A204.1 (cell line): ENCODE results near the gene ZNF275.
"Not testable (repeated sequence)": the region's sequence is repeated elsewhere in the genome, so short reads cannot be mapped to it uniquely, and the experiment has no call there.

Experiments
- FAIRE-seq: peaks from 2 replicates; lab custom pipeline; 2012; peaks lifted over from hg19 to GRCh38; lab: Jason Lieb, UNC

The ZNF275 gene

DNA sequence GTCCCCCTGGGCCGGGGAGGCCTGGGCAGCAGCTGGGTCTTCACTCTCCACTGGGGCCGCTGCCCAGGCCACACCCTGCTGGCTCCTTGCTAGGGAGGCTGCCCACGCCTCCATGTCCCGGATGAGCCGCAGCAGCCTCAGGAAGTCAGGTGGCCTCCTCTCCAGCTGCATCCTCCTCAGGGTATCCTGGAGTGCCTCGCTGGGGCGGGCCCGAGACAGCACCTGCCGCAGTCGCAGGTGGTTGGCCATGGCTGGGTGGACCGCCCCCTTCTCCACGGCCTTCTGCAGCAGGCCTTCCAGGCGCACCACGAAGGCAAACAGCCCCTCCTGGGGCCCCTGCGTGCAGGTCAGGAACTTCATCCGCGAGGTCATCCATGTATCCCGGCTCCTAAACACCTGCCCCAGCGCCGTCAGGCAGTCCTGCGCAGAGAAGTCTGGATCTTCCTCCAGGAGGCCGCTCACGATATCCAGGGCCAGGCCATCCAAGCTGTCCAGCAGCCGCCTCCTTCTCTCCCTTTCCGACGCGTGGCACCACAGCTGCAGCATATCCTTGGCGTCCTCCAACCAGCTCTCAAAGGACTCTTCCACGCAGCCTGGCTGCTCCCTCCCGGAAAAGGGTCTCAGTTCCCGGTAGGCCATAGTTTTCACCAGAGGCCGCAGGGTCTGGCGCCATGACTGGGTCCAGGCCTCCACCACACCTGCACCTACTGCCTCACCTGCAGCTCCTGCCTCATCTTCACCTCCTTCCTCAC lies 14.5 kb upstream of the ZNF275 start:
- no peak for FAIRE-seq

DNA sequence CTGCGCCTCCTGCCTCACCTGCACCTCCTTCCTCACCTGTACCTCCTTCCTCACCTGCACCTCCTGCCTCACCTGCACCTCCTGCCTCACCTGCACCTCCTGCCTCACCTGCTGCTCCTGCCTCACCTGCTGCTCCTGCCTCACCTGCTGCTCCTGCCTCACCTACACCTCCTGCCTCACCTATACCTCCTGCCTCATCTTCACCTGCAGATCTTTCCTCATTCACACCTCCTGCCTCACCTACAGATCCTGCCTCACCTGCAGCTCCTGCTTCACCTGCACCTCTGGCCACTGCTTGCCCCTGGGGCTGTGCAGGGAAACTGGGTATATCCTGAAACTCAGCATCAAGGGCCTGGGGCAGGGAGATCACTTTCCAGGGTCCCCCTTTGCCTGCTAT lies 13.9 kb upstream of the ZNF275 start:
- not testable (repeated sequence) for FAIRE-seq

DNA sequence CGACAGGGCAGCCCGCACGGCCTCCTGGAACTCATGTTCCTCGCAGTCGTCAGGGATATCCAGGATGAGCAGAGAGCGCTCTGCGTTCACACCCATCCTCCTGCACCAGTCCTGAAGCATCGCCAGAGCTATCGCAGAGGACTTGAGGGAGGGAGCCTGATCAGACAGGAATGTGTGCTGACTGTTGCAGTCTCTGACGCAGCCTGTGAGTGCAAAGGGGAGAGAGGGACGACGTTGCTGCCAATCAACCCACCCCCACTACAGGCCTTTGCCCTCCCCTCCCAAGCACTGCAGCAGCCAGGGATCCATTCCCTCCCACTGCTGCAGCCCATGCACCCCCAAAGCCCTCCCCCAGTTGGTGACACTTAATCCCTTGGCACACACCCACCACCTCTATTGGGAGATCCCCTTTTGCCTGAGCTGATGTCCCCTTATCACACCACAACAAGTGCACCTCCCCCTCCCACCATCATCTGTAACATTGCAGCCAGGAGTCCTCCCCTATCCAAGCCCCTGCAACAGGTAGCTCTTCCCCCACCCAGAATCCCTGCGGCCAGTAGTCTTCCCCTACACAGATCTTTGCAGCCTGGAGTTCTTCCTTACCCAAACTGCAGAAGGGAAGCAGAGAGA lies 13.3 kb upstream of the ZNF275 start:
- FAIRE-seq: no peak

DNA sequence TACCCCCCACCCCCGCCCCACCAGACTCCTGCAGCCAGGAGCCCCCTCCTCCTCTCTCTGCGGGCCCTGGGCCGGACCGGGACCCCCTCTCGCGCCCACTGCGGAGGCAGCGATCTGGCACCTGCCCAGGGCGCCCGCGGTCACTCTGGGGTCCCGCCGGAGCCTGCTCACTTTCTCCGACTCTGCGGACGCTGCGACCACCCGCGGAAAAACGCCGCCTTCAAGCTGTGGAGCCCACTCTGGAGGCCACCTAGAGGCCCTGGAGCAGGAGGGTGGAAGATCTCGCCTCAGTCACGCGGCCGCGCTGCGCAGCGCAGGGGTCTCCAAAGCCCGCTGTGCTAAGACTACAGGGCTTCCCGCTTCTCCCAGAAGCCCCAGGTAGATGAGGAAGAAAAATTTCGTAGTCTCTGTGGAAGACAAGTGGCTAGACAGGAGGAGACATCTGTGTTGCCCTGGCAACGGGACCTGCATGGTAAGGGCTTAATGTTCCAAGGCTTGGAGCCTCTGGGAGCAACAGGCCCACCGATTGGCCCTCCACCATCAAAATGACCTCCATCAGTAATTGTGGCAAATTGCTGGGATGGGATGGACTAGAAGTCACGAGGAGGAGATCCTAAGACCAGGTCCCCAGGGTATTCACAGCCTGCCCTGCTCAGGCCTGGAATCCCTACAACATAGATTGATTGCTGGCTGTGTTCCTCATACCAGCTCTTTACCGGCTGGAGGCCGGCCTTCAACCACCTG lies 12.4 kb upstream of the ZNF275 start, which contains the start of gene PNMA6F:
TSS of gene PNMA6F (minus strand) at position 387 of the 744 bp plus-strand sequence. CDS start 1,093 bp downstream, outside the sequence.
- FAIRE-seq: no peak

DNA sequence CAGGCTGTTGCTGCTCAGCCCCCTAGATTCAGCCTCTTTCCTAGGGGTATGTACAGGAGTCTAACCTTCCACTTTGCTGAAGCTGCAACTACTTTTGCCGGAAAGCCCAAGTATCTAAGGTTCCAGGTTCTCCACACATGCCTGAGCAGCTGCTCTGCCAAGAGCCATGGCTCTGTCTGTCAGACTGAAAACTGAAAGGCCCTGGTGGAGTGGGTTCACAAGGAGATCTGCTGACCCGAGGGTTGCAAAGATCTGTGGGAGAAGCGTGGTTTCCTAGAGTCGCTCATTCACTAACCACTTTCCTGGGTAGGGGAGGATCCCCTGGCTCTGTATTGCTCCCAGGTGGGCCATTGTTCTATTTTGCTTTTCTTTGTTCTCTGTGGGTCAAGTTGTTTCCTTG lies 6.4 kb upstream of the ZNF275 start:
- FAIRE-seq: no peak

DNA sequence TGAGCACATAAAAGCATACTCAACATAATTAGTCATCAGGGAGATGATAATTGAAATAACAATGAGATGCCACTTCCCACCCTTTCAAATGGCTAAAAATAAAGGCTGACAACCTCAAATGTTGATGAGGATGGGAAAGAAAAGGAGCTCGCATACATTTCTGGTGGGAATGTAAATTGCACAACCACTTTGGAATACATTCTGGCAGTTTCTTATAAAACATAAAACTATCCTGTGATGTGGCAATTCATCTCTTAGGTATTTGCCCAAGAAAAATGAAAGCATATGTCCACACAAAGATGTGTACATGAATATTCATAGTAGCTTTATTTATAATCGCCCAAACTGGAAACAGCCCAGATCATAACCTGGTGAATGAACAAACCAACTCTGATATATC lies 687 bp upstream of the ZNF275 start:
- no peak for FAIRE-seq

DNA sequence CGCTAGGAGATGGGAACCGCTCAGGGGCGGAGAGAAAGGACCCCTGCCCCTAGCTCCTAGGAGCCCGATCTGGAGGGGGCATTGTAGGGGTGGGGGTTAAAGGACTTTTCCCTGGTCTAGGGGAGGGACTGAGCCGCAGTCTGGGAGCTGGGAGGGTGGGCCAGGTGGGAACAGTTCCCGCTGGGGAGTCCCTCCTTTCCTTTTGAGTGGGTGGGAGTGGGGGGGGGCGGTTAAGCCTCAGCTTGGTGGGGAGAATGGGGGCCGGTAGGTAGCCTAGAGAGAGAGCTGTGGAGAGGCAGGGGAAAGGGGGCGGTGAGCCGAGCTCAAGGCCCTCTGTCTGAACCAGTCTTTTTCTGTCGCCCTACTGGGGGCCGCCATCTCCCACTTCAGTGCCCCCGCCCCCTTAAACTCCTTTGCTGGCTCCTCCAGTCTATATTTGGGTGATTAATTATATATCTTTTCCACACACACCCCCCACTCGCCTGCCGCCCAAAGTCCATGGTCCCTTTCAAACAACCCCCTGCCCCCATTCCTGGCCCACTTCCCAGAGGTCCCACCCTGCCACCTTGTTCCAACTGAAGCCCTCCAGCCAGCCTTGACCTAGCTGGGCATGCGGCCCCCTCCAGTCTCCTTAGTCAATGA lies 822 bp downstream of the ZNF275 start:
- FAIRE-seq: no peak

DNA sequence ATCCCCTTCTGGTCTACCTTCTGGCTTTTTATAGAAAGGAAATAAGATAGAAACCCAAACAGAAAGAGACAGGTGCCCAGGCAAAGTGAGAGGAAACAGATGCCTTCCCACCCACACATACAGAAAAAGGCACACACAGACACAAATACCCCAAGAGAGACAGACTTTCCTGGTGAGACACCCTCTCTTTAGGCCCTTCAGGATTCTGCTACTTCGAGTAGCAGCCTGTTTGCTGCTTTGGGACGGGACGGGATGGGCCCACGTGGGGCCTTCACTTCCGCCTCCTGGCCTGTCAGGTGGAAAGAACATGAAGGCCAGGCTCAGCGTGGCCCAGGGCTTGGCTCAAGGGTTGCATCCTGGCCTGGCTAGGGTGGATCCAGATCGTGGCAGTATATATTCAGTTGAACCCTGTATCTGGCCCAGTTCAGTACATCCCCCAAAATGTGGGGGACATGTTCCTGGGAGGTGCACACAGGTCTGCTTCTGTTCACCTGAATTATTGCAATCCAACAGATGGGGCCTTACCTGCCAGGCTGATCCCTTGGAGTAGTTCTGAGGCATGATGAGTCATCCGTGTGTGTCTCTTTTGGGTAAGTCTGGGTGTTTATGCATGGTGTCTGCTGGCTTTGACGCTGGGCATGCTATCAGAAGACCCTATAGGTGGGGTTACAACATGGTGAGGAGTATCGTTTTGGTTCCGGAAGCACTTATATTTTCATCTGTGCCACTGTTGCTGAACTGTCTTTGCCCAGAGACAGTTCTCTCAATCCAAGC lies 2.4 kb downstream of the ZNF275 start:
- FAIRE-seq: no peak

DNA sequence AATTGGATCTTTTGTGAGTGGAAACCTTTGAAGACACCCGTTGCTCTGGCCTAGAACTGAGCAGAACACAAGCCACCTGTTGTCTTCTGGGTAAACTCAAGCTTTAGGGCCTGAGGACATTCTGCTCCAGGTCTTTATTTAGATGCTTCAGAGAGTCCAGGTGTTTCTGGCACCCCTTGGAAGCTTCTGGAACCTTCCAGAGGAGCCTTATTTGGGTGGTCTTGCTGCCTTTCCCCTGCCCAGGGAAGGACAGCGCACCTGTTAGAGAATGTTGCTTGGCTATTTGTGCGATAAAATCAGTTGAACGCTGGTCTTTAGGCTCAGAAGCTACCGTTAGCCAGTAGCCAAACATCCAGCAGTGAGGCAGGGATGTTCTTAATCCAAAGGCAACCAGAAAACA lies 3.0 kb downstream of the ZNF275 start:
- no peak for FAIRE-seq

DNA sequence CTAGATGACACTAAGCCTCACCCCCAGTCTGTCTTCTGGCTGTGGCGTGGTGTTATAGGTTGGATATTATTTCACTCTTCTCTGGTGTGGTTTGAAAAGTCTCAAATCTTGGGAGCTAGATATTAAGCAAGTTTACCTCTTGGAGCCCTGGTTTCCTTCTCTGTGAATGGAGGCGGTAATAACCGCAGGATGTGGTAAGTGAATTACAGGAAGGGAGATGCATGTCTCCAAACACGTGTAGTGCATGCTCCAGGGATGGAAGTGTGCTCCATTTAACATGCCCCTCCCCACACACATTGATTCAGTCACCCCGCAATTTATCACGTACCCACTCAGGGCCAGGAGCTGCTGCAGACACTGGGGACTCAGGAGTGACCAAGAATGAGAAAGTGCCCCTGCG lies 4.9 kb downstream of the ZNF275 start:
- no peak for FAIRE-seq

DNA sequence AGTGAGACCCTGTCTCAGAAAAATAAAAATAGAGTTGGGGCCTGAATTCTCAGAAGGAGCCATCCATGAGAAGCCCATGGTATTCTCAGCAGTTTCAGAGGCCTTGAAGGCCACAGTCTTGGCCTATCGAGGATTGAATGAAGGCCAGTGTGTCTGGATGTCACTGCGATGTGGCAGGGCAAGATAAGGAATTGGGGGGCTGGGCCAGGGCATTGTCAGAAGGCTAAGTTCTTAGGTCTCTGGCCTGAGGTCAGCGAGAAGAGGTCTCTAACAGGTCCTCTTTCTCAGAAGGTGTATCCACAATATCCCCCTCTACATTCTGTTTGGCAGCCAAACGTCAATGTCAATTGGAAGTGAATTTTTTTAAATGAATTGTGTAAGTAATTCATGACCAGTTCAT lies 5.7 kb downstream of the ZNF275 start:
- no peak for FAIRE-seq

DNA sequence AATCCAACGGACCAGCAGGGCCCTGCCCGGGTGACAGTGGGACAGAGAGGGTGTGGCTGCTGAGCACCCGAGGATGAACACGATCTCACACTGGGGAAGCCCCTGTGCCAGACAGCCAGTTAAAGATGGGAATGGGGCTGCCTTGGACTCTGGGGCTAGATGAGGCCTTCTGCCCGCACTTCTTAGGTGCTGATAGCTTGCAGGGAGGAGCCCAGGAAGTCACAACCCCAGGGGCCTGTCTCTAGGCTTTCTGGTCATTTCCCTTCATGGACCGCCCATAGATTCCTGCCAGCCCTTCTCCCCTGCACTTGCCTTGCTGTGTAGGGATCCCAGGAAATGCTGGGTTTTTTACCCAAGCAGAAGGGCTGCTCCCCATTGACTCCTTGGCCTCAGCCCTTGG lies 6.2 kb downstream of the ZNF275 start:
- no peak for FAIRE-seq

DNA sequence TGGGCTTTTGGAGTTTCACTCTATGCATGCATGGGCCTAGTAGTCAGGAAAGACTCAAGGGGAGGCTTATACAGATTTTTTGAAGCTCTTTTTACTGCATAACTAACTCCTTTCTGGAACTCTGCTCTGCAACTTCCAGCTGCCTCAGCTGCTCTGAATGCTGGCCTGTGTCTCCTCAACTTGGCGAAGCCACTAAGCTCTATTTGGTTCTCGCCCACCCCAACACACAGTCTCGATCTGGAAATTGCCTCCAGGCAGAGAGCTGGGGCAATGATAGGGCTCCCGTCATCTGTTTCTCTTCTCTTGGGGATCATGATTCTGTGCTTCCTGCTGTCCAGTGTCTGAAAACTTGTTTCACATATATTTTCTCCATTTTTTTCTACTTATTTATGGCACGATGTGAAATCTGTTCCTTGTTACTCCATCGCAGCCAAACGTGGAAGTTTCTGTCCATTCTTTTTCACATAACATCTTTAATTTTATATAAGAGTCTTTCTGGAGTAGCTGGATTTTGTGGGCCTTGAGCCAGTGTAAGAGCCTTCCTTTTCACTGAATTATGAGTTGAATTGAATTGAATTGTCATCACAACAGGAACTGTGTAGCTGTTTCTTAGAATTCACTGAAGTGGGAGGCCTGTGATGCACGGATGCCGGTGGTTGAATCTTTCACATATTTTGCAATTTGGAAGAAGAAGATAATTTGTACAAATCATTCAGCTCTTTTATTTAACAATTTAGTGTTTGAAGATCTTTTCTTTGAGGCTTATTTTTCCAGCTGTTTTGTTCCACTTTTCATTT lies 9.0 kb downstream of the ZNF275 start:
- FAIRE-seq: no peak

DNA sequence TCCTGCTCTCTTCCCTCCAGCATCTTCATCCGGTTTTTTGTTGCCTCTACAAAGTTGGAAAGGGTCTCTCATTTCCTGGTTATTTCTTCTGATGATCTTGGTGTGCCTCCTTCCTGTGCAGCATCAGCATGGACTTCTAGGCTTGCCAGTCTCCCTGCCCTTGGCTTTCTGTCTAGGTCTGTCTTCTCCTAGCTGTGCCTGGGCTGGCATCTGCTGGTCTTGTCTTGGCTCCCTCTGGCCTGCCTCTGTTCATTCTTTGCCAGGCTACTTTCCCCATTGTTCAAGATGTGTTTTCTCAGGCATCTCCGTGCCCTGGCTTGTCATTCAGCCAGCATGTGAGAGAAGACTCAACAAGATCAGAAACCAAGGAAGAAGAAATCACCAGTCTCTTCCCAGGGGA lies 9.7 kb downstream of the ZNF275 start:
- no peak for FAIRE-seq

DNA sequence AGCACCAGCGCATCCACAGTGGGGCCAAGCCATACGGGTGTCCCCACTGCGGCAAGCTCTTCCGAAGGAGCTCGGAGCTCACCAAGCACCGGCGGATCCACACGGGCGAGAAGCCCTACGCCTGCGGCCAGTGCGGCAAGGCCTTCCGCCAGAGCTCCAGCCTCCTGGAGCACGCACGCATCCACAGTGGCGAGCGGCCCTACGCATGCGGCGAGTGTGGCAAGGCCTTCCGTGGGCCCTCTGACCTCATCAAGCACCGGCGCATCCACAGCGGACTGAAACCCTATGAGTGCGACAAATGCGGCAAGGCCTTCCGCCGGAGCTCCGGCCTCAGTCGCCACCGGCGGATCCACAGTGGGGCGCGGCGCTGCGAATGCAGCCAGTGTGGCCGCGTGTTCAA lies 13.6 kb downstream of the ZNF275 start:
- no peak for FAIRE-seq

DNA sequence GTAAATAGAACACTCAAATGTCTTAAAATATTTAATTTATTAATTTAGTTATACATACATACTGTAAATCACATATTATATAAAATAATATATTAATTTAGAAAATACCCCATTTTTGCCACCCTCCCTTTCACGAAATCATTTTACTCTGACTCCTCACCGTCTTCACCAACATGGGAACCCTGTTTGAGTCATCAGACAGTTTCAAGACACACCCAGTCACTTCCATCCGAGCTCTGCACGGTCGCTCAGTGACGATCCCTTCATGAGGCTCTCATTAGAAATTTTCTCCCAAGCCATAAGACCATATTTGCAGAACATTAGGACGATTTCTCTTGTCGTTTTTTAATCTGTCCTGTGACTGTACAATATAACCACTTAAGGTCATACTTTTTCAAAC lies 14.5 kb downstream of the ZNF275 start:
- no peak for FAIRE-seq

DNA sequence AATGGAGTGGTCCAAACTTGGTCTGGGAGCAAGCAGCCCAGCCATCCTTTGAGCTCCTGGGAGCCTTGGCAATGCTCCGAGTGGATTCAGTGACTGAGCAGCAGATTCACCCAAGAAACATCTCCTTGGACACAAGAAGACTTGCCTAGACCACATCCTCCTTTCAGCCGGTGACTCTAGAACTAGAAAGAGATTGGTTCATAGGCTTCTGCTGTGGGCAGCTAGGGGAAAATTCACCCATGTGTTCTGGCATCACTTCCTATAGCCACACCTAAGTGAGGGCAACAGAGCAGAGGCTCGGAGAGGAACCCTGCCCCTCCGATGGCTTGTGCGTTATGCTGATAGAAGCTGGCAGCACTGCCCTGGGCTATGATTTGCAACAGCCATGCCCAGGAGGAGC lies 16.0 kb downstream of the ZNF275 start:
- no peak for FAIRE-seq

DNA sequence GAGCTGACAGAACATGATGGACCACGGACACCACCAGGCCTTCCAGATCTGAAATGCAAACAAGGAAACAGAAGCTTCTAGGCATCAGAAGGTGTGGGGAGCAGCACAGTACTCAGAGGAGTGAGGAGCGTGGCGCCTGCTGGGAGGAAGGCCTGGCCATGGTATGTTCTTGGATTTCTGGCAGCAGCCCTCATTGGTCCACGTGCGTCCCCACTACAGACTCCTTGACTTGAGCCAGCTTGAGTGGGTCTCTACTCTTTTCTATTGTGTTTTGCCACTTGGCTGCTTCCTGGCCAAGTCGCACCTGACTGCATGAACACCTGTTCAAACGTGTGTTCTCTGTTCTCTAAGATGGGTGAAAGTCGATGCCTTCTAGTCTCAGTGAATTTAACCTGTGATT lies 18.0 kb downstream of the ZNF275 start:
- FAIRE-seq: no peak

DNA sequence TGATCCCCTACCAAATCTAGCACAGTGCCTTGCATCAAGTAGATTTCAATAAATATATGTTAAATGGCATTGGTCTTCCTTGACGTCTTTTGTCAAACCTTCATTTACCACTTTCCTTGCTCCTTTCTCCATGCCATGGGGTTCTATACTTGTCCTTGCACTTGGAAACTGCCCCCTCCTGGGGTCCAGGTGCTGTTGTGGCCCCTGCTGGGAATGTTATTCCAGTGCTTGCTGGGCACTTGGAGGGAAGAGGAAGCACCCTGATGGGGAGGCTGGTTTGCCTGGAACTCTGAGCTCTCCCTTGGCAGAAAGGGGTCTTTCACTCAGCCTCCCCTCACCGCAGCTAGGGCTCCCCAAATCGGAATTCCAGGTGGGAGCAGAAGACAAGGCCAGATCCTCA lies 18.9 kb downstream of the ZNF275 start:
- no peak for FAIRE-seq

DNA sequence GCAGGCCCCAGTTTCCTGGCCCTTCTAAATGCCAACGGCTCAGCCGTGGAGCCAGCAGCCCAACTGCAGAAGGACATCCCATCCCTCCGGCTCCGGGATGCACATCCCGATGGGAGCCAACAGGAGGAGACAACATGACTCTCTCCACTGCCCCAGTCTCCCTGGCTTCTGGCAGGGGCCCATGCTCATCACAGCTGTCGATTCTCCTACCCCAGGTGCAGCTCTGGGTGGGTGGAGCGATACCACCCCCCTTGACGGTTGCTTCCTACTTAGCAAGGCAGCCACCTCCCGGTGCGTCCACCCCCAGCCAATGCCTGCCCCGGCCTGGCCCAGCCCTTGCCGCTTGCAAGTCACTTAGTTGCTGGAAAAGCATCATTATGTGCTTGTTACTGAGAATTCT lies 19.5 kb downstream of the ZNF275 start:
- FAIRE-seq: no peak

DNA sequence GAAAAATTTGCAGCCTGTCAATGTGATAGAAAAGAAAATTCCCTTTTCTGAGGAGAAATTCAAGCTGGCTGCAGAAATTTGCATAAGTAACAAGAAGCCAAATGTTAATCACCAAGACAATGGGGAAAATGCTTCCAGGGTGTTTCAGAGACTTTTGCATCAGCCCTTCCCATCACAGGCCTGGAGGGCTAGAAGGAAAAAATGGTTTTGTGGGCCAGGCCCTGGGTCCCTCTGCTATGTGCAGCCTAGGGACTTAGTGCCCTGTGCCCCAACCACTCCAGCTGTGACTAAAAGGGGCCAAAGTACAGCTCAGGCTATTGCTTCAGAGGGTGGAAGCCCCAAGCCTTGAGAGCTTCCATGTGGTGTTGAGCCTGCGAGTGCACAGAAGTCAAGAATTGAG lies 23.9 kb downstream of the ZNF275 start:
- no peak for FAIRE-seq
